GM12878 (cell line): ENCODE data around the gene MALT1.

Experiments used
- CBX3 ChIP-seq: fragments of 200-600 bp; sonication (generic); IDR thresholded peaks from 2 replicates; pipeline ENCODE4 v1.6.1; 2016; ENCODE audit warnings: low read depth, borderline replicate concordance
- MYC ChIP-seq: IDR thresholded peaks from 2 replicates; pipeline ENCODE4 v1.6.1; 2011; ENCODE audit warnings: mild to moderate bottlenecking, low read length, moderate library complexity, inconsistent platforms; ENCODE audit not compliant: insufficient read depth, insufficient replicate concordance, insufficient read length, severe bottlenecking
- NR2C1 ChIP-seq: fragments of 450-650 bp; IDR thresholded peaks from 2 replicates; pipeline ENCODE4 v1.6.1; 2017; ENCODE audit warnings: antibody characterized with exemption, mild to moderate bottlenecking, moderate library complexity
- NR2F1 ChIP-seq: fragments of 450-650 bp; conservative IDR thresholded peaks from 2 replicates; pipeline ENCODE4 v1.6.1; 2017; ENCODE audit warnings: mild to moderate bottlenecking
- POLR2AphosphoS5 ChIP-seq: IDR thresholded peaks from 2 replicates; pipeline ENCODE4 v1.6.1; 2011; ENCODE audit warnings: mild to moderate bottlenecking, low read length, inconsistent platforms
- RAD21 ChIP-seq: IDR thresholded peaks from 2 replicates; pipeline ENCODE4 v1.6.1; 2011; ENCODE audit warnings: mild to moderate bottlenecking, low read depth, low read length, moderate library complexity; ENCODE audit not compliant: insufficient read depth
- RCOR1 ChIP-seq: conservative IDR thresholded peaks from 2 replicates; pipeline ENCODE4 v1.6.1; 2012; ENCODE audit warnings: low read depth, low read length, improper control_type of control experiment
- SMARCA5 ChIP-seq: fragments of 450-650 bp; IDR thresholded peaks from 2 replicates; pipeline ENCODE4 v1.6.1; 2017; ENCODE audit warnings: mild to moderate bottlenecking
- TCF12 ChIP-seq: IDR thresholded peaks from 2 replicates; pipeline ENCODE4 v1.6.1; 2011; ENCODE audit warnings: low read depth, mild to moderate bottlenecking, low read length
- YY1 ChIP-seq: IDR thresholded peaks from 2 replicates; pipeline ENCODE4 v1.6.1; 2011; ENCODE audit warnings: low read depth, mild to moderate bottlenecking, low read length
- TF ChIP-seq, protein P1 (sequence below): IDR thresholded peaks from 2 replicates; pipeline ENCODE4 v1.6.1; 2011; ENCODE audit warnings: borderline replicate concordance, low read depth, mild to moderate bottlenecking, moderate library complexity, mixed read lengths, low read length; ENCODE audit not compliant: insufficient read depth; ENCODE audit errors: extremely low read length
- TF ChIP-seq, protein P2 (sequence below): fragments of 450-650 bp; IDR thresholded peaks from 2 replicates; pipeline ENCODE4 v1.6.1; 2014; ENCODE audit warnings: mild to moderate bottlenecking

DNA sequence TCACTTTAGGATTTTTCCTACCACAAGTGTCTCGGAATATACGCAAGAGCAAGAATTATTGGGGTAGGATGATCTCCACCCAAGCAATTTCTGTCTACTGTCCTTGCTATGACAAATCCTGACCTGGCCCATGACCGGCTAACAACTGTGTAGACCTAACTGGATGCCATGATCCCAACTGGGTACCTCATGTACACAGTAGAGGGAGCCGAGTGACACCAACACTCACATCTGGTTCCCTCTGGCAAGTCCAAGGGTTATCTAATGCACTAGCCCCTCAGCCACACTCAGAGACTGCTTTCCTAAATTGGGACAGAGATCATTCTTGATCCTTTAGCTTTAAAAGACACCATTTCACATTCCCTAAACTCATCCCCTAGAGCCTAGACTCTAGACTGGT is 132.7 kb downstream of the MALT1 start:
- TF ChIP-seq NR2F1: no peak
- TF ChIP-seq, protein P1, sequence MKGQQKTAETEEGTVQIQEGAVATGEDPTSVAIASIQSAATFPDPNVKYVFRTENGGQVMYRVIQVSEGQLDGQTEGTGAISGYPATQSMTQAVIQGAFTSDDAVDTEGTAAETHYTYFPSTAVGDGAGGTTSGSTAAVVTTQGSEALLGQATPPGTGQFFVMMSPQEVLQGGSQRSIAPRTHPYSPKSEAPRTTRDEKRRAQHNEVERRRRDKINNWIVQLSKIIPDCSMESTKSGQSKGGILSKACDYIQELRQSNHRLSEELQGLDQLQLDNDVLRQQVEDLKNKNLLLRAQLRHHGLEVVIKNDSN: no peak
- TF ChIP-seq, protein P2, sequence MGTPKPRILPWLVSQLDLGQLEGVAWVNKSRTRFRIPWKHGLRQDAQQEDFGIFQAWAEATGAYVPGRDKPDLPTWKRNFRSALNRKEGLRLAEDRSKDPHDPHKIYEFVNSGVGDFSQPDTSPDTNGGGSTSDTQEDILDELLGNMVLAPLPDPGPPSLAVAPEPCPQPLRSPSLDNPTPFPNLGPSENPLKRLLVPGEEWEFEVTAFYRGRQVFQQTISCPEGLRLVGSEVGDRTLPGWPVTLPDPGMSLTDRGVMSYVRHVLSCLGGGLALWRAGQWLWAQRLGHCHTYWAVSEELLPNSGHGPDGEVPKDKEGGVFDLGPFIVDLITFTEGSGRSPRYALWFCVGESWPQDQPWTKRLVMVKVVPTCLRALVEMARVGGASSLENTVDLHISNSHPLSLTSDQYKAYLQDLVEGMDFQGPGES: no peak
- no peak for TF ChIP-seq CBX3
- TF ChIP-seq MYC: no peak
- no peak for TF ChIP-seq NR2C1
- TF ChIP-seq TCF12: no peak
- TF ChIP-seq POLR2AphosphoS5: no peak
- no peak for TF ChIP-seq YY1
- TF ChIP-seq SMARCA5: no peak
- TF ChIP-seq RCOR1: no peak
- TF ChIP-seq RAD21: no peak
